HG02943 (cell line): Measurements from ENCODE around the gene NCOA3.
"Not testable (repeated sequence)": the region's sequence is repeated elsewhere in the genome, so short reads cannot be mapped to it uniquely, and the experiment has no call there.

Source experiments
- ATAC-seq: cut with Tn5 transposase; IDR thresholded peaks from one replicate; pipeline ENCODE4 v1.9.1; 2021; ENCODE audit warnings: mild to moderate bottlenecking, low read depth, moderate library complexity; ENCODE audit not compliant: unreplicated experiment

Gene NCOA3

GRCh38 chr20:47558295-47559066 is 56.8 kb downstream of the NCOA3 start:
- ATAC-seq = no peak

GRCh38 chr20:47559141-47559540 is 57.5 kb downstream of the NCOA3 start:
- no peak for ATAC-seq

- no peak for ATAC-seq
Measured at GRCh38 chr20:47561180-47561579, 59.5 kb downstream of the NCOA3 start.

- no peak for ATAC-seq
Measured at GRCh38 chr20:47561603-47562583, 60.2 kb downstream of the NCOA3 start.

GRCh38 chr20:47566269-47566668 is 64.6 kb downstream of the NCOA3 start:
- no peak for ATAC-seq

- ATAC-seq = no peak
Measured at GRCh38 chr20:47568019-47568418, 66.3 kb downstream of the NCOA3 start.

- no peak for ATAC-seq
Measured at GRCh38 chr20:47568837-47569410, 67.2 kb downstream of the NCOA3 start.

- ATAC-seq = no peak
Measured at GRCh38 chr20:47571426-47571825, 69.7 kb downstream of the NCOA3 start.

- ATAC-seq = no peak
Measured at GRCh38 chr20:47572105-47572729, 70.5 kb downstream of the NCOA3 start.

GRCh38 chr20:47573559-47573958 is 71.9 kb downstream of the NCOA3 start:
- no peak for ATAC-seq

- ATAC-seq = no peak
Measured at GRCh38 chr20:47574616-47575364, 73.1 kb downstream of the NCOA3 start.

GRCh38 chr20:47576516-47577033 is 74.9 kb downstream of the NCOA3 start:
- peak; percentile 60 for ATAC-seq

- ATAC-seq = no peak
Measured at GRCh38 chr20:47577314-47577713, 75.6 kb downstream of the NCOA3 start.

GRCh38 chr20:47578543-47578942 is 76.9 kb downstream of the NCOA3 start:
- no peak for ATAC-seq

GRCh38 chr20:47580686-47581085 is 79.0 kb downstream of the NCOA3 start:
- not testable (repeated sequence) for ATAC-seq

GRCh38 chr20:47581090-47581489 is 79.4 kb downstream of the NCOA3 start:
- no peak for ATAC-seq

- no peak for ATAC-seq
Measured at GRCh38 chr20:47583551-47583950, 81.9 kb downstream of the NCOA3 start.

- no peak for ATAC-seq
Measured at GRCh38 chr20:47585087-47585747, 83.5 kb downstream of the NCOA3 start.

GRCh38 chr20:47586649-47587294 is 85.1 kb downstream of the NCOA3 start:
- no peak for ATAC-seq
